Large intestine (tissue), 3 donors: ENCODE results near the gene MT2A. TPM values are rescaled to one million over a fixed set of nuclear protein-coding genes. Genes with fewer than 3 reads are reported as not detected.

Experiments
- DNase-seq, 2 donors: peaks; one replicate each; pipeline versions ENCODE4 v3.0.0 to v3.0.0-alpha.2; 2013
- H3K27ac ChIP-seq: one replicate; pipeline ENCODE4 v1.5.1; 2013; ENCODE audit warnings: low read length
- H3K27me3 ChIP-seq: 2 replicates; pipeline ENCODE4 v1.6.1; 2013; ENCODE audit warnings: low read length; ENCODE audit not compliant: control insufficient read depth, insufficient read depth
- H3K36me3 ChIP-seq: 2 replicates; pipeline ENCODE4 v1.6.1; 2013; ENCODE audit warnings: low read length; ENCODE audit not compliant: control insufficient read depth, insufficient read depth
- H3K4me1 ChIP-seq: one replicate; pipeline ENCODE4 v1.6.1; 2013; ENCODE audit warnings: low read length; ENCODE audit not compliant: control insufficient read depth, insufficient read depth
- H3K4me3 ChIP-seq: one replicate; pipeline ENCODE4 v1.5.1; 2013; ENCODE audit warnings: low read length
- H3K9me3 ChIP-seq: one replicate; pipeline ENCODE4 v1.6.1; 2013; ENCODE audit warnings: mild to moderate bottlenecking, low read depth, low read length, moderate library complexity; ENCODE audit not compliant: control insufficient read depth
- WGBS: methylation state at CpG from one replicate; pipeline ENCODE4 v1.1.5; 2013; ENCODE audit warnings: low lambda C conversion rate; ENCODE audit not compliant: insufficient coverage; 5-methylcytosine and 5-hydroxymethylcytosine counted together
- polyA plus RNA-seq: library from polyadenylated mRNA; unstranded; fragments of 120-200 nt; gene quantifications from one replicate; pipeline ENCODE4 v1.2.1, GENCODE V29; 2013

The MT2A gene
- polyA plus RNA-seq, 1 donor, result 115 TPM

- Histone ChIP-seq H3K27ac (no peak overlapping the region), H3K9me3 (peaks cover 2% of the 10 kb centered on the region), H3K4me1 (peaks cover 33% of the 10 kb centered on the region), H3K4me3 (no peak overlapping the region), H3K27me3 (peaks cover 43% of the 10 kb centered on the region), H3K36me3 (no peaks in the 10 kb centered on the region)
- DNase-seq, result peak in 1 of 2 donors; percentile 79
- WGBS, result no CpG with 5 or more reads among the region's 33 CpGs
Measured at GRCh38 chr16:56647641-56648431, 39.5 kb downstream of the MT2A start.

GRCh38 chr16:56649271-56649670 lies 40.9 kb downstream of the MT2A start:
- H3K36me3 ChIP-seq, result no peaks in the 10 kb centered on the region
- H3K9me3 ChIP-seq, result no peaks in the 10 kb centered on the region
- H3K27ac ChIP-seq, result no peak overlapping the region
- no peak overlapping the region for H3K4me3 ChIP-seq
- H3K4me1 ChIP-seq, result peaks cover 20% of the 10 kb centered on the region
- peaks cover 29% of the 10 kb centered on the region for H3K27me3 ChIP-seq
- no CpG with 5 or more reads among the region's 2 CpGs for WGBS
- DNase-seq, result no peak

- H3K27me3 ChIP-seq, result peaks cover 29% of the 10 kb centered on the region
- DNase-seq, result peak; percentile 63 to 82
- no peak overlapping the region for H3K4me3 ChIP-seq
Measured at GRCh38 chr16:56649820-56650219, 41.4 kb downstream of the MT2A start.

GRCh38 chr16:56651586-56651985 lies 43.2 kb downstream of the MT2A start, which contains the start of gene MT1B:
TSS of gene MT1B (plus strand) at chr16:56651886. CDS start at chr16:56651954, 68 bp downstream.
- H3K9me3 ChIP-seq, result no peaks in the 10 kb centered on the region
- H3K4me3 ChIP-seq, result no peak within 1 kb of the TSS
- no peak for DNase-seq

More at GRCh38 chr16:56649820-56650219, 41.4 kb downstream of the MT2A start:
- H3K36me3 ChIP-seq, result no peaks in the 10 kb centered on the region
- no peaks in the 10 kb centered on the region for H3K9me3 ChIP-seq
- H3K4me1 ChIP-seq, result peaks cover 20% of the 10 kb centered on the region
- no CpG with 5 or more reads among the region's 3 CpGs for WGBS
- no peak overlapping the region for H3K27ac ChIP-seq

GRCh38 chr16:56652600-56652999 lies 44.2 kb downstream of the MT2A start:
- Histone ChIP-seq H3K36me3 (no peaks in the 10 kb centered on the region), H3K4me3 (no peak overlapping the region), H3K27ac (no peak overlapping the region), H3K4me1 (peaks cover 17% of the 10 kb centered on the region), H3K27me3 (peaks cover 23% of the 10 kb centered on the region), H3K9me3 (no peaks in the 10 kb centered on the region)
- DNase-seq, result no peak
- WGBS, result no CpG with 5 or more reads among the region's 1 CpG

More at GRCh38 chr16:56651586-56651985, 43.2 kb downstream of the MT2A start, which contains the start of gene MT1B:
- no peaks in the 10 kb centered on the region for H3K36me3 ChIP-seq
- H3K4me1 ChIP-seq, result peaks cover 20% of the 10 kb centered on the region
- H3K27me3 ChIP-seq, result peaks cover 24% of the 10 kb centered on the region
- no CpG with 5 or more reads among the region's 7 CpGs for WGBS
- H3K27ac ChIP-seq, result no peak within 1 kb of the TSS

GRCh38 chr16:56653218-56653617 lies 44.8 kb downstream of the MT2A start:
- no peak for DNase-seq
- Histone ChIP-seq H3K27ac (no peak overlapping the region), H3K9me3 (no peaks in the 10 kb centered on the region), H3K27me3 (peaks cover 25% of the 10 kb centered on the region), H3K36me3 (no peaks in the 10 kb centered on the region), H3K4me3 (no peak overlapping the region), H3K4me1 (peaks cover 11% of the 10 kb centered on the region)
- 100% methylated on average over 1 of the region's 7 CpGs for WGBS

GRCh38 chr16:56657555-56658326 lies 49.4 kb downstream of the MT2A start, which contains the start of gene MT1F:
TSS of gene MT1F (plus strand) at chr16:56657959. CDS start at chr16:56658059, 100 bp downstream.
- Histone ChIP-seq H3K27me3 (peaks cover 33% of the 10 kb centered on the region), H3K4me3 (peak within 1 kb of the TSS; percentile 69), H3K27ac (peak within 1 kb of the TSS; percentile 93), H3K4me1 (peaks cover 10% of the 10 kb centered on the region), H3K9me3 (no peaks in the 10 kb centered on the region), H3K36me3 (no peaks in the 10 kb centered on the region)
- no CpG with 5 or more reads among the region's 46 CpGs for WGBS
- DNase-seq, result peak; percentile 94 to 98

- peak overlapping the region; percentile 69 for H3K4me3 ChIP-seq
- no CpG with 5 or more reads among the region's 10 CpGs for WGBS
- H3K4me1 ChIP-seq, result peaks cover 11% of the 10 kb centered on the region
- no peaks in the 10 kb centered on the region for H3K9me3 ChIP-seq
- H3K36me3 ChIP-seq, result no peaks in the 10 kb centered on the region
- DNase-seq, result peak in 1 of 2 donors; percentile 70
- peak overlapping the region; percentile 93 for H3K27ac ChIP-seq
- peaks cover 38% of the 10 kb centered on the region for H3K27me3 ChIP-seq
Measured at GRCh38 chr16:56658327-56658875, 50.0 kb downstream of the MT2A start.
